ENCODE results near the gene ELMO1.

DNA sequence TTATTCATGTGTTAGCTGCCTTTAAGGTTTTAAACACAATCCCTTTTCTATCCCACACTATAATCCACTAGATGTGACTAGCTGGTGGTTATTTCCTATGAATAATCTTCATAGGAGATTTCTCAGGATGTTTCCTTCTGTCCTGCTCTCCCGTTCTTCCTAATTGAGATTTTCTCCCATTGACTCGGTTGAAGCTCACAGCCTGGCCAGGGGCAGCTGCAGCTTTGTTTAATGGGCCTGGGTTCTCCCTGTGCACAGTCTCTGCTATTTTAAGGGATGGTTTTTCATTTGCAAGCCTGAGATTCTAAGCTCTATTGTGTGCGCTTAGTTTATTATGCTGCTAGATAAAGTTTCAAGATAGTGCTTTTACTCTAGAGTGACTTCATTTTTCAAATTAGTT is 441.0 kb downstream of the ELMO1 start:
- TF ChIP-seq, protein P1, sequence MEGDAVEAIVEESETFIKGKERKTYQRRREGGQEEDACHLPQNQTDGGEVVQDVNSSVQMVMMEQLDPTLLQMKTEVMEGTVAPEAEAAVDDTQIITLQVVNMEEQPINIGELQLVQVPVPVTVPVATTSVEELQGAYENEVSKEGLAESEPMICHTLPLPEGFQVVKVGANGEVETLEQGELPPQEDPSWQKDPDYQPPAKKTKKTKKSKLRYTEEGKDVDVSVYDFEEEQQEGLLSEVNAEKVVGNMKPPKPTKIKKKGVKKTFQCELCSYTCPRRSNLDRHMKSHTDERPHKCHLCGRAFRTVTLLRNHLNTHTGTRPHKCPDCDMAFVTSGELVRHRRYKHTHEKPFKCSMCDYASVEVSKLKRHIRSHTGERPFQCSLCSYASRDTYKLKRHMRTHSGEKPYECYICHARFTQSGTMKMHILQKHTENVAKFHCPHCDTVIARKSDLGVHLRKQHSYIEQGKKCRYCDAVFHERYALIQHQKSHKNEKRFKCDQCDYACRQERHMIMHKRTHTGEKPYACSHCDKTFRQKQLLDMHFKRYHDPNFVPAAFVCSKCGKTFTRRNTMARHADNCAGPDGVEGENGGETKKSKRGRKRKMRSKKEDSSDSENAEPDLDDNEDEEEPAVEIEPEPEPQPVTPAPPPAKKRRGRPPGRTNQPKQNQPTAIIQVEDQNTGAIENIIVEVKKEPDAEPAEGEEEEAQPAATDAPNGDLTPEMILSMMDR (IDR thresholded peaks at IDR 0.05; ENCODE audit: low read depth, low read length): no peak
- TF ChIP-seq POLR2A (IDR thresholded peaks at IDR 0.05; ENCODE audit: extremely low read depth, insufficient read length): no peak

All from NB4 (cell line).